ENCODE measurements around the gene P2RY12.

Gene P2RY12

GRCh38 chr3:151307583-151308488, 76.7 kb downstream of the P2RY12 start:
- no peak for TF ChIP-seq CTCF (IDR thresholded peaks at IDR 0.05; ENCODE audit: low read length, missing control alignments)
- no peak overlapping the region for H3K4me3 ChIP-seq (replicated peaks; ENCODE audit: low read depth, low read length)
- DNase-seq (ENCODE audit: low read depth): no peak

GRCh38 chr3:151307131-151307530, 77.4 kb downstream of the P2RY12 start:
- H3K4me3 ChIP-seq (replicated peaks; ENCODE audit: low read depth, low read length): no peak overlapping the region
- no peak for TF ChIP-seq CTCF (IDR thresholded peaks at IDR 0.05; ENCODE audit: low read length, missing control alignments)
- no peak for DNase-seq (ENCODE audit: low read depth)

GRCh38 chr3:151306168-151306810, 78.3 kb downstream of the P2RY12 start:
- no peak overlapping the region for H3K4me3 ChIP-seq (replicated peaks; ENCODE audit: low read depth, low read length)
- no peak for TF ChIP-seq CTCF (IDR thresholded peaks at IDR 0.05; ENCODE audit: low read length, missing control alignments)

GRCh38 chr3:151305775-151306151, 78.8 kb downstream of the P2RY12 start:
- H3K4me3 ChIP-seq (replicated peaks; ENCODE audit: low read depth, low read length): no peak overlapping the region
- TF ChIP-seq CTCF (IDR thresholded peaks at IDR 0.05; ENCODE audit: low read length, missing control alignments): no peak
- DNase-seq (ENCODE audit: low read depth): no peak

More at GRCh38 chr3:151306168-151306810, 78.3 kb downstream of the P2RY12 start:
- DNase-seq (ENCODE audit: low read depth): no peak

GRCh38 chr3:151305060-151305774, 79.3 kb downstream of the P2RY12 start:
- DNase-seq (ENCODE audit: low read depth): peak; percentile 98
- peak overlapping the region; percentile 6 for H3K4me3 ChIP-seq (replicated peaks; ENCODE audit: low read depth, low read length)
- peak; percentile 40 for TF ChIP-seq CTCF (IDR thresholded peaks at IDR 0.05; ENCODE audit: low read length, missing control alignments)

GRCh38 chr3:151303751-151304150, 80.8 kb downstream of the P2RY12 start:
- DNase-seq (ENCODE audit: low read depth): no peak

More at GRCh38 chr3:151303751-151304150, 80.8 kb downstream of the P2RY12 start:
- no peak for TF ChIP-seq CTCF (IDR thresholded peaks at IDR 0.05; ENCODE audit: low read length, missing control alignments)
- H3K4me3 ChIP-seq (replicated peaks; ENCODE audit: low read depth, low read length): no peak overlapping the region
